ENCODE results near the gene OR52N1. TPM values are rescaled to one million over a fixed set of nuclear protein-coding genes. Genes with fewer than 3 reads are reported as not detected.

Gene OR52N1
- total and polyA plus RNA-seq, 9 of the 15 experiments (the other 6 are each of a cell fraction or from before 2014, with no cell fraction given) = not detected

GRCh38 chr11:5737091-5737490 is 54.0 kb downstream of the OR52N1 start:
- no peaks in the 10 kb centered on the region for H3K79me2 ChIP-seq (ENCODE audit: control insufficient read depth, insufficient read depth, low read length)
- BruUV-seq (replicated peaks) = no TSS peak
- H3K27ac ChIP-seq (ENCODE audit: extremely low read depth, low read depth, low read length) = no peak overlapping the region
- TF ChIP-seq NR0B1 (IDR thresholded peaks at IDR 0.05; ENCODE audit: partially characterized antibody) (no peak), TBP (optimal IDR thresholded peaks at IDR 0.05; ENCODE audit: low read depth, low read length) (no peak), KDM4B (IDR thresholded peaks at IDR 0.05; ENCODE audit: borderline replicate concordance in 2 of 2, low read depth in 1 of 2) (no peak), YY1 (IDR thresholded peaks at IDR 0.05; ENCODE audit: borderline replicate concordance in 1 of 3, control insufficient read depth in 1 of 3, extremely low read depth in 1 of 3, insufficient read depth in 3 of 3, insufficient read length in 1 of 3, insufficient replicate concordance in 2 of 3, low read depth in 1 of 3, low read length in 2 of 3) (no peak)
- TF ChIP-seq, protein P1, sequence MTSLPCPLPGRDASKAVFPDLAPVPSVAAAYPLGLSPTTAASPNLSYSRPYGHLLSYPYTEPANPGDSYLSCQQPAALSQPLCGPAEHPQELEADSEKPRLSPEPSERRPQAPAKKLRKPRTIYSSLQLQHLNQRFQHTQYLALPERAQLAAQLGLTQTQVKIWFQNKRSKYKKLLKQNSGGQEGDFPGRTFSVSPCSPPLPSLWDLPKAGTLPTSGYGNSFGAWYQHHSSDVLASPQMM (CRISPR knock-in tag; IDR thresholded peaks at IDR 0.05) = no peak
- no peak overlapping the region for H3K9ac ChIP-seq (ENCODE audit: insufficient read depth in 1 of 2, low read depth in 2 of 2, low read length in 2 of 2)
- intact Hi-C loops (cut with micrococcal nuclease) (no loop called here), in situ Hi-C loops (cut with MboI) (no loop called here)
- no peak overlapping the region for H3K4me2 ChIP-seq (ENCODE audit: insufficient read depth, low read length)
- DNase-seq (ENCODE audit: extremely low read depth in 1 of 4, low spot score in 3 of 4) (no peak), FAIRE-seq (no peak), ATAC-seq (no peak)
- no peaks in the 10 kb centered on the region for H3K36me3 ChIP-seq (ENCODE audit: control insufficient read depth, insufficient read depth, low read length)
- ChIA-PET POLR2A (no interaction called here), CTCF (ENCODE audit: low intra/inter-chr PET ratio) (no interaction called here)
- peaks cover 4% of the 10 kb centered on the region; the same call in 1 of the 2 replicates for H3K9me3 ChIP-seq (replicated peaks; ENCODE audit: control insufficient read depth, insufficient read depth, low read depth, low read length)
- H4K20me1 ChIP-seq (replicated peaks; ENCODE audit: control insufficient read depth, insufficient read depth, low read length) = no peaks in the 10 kb centered on the region
- no peak overlapping the region for H3K4me3 ChIP-seq
- H3K27me3 ChIP-seq (ENCODE audit: control insufficient read depth in 2 of 2, insufficient read depth in 2 of 2, low read length in 2 of 2) = peaks cover 0 to 2% of the 10 kb centered on the region in 2 experiments; a peak in 2 of 5 replicates
- H2AFZ ChIP-seq (ENCODE audit: low read depth, low read length) = no peak overlapping the region
- H3K4me1 ChIP-seq (replicated peaks in 1 of 2; ENCODE audit: control insufficient read depth in 2 of 2, insufficient read depth in 2 of 2, low read length in 2 of 2) = no peaks in the 10 kb centered on the region
- no peaks in the 10 kb centered on the region for H3K9me1 ChIP-seq (ENCODE audit: control insufficient read depth, insufficient read depth, low read length)

Other genes with a start within 250 kb of the OR52N1 start
Only the 7 nearest of the 19 such genes appear.
- not detected in 2 replicates for gene OR56B1, start 54.8 kb downstream of the OR52N1 start, total RNA-seq (2014; rRNA removed)
- not detected in 2 replicates for gene OR56B1, start 54.8 kb downstream of the OR52N1 start, total RNA-seq (2014; rRNA removed; fragmentation: Illumina TruSeq; extraction: Trizol)
- not detected in 2 replicates for gene OR56B1, start 54.8 kb downstream of the OR52N1 start, total RNA-seq (2015; rRNA removed; fragmentation: Illumina TruSeq; extraction: Trizol)
- not detected in 2 replicates for gene OR56B1, start 54.8 kb downstream of the OR52N1 start, total RNA-seq (2021)
- gene OR56B1, start 54.8 kb downstream of the OR52N1 start, polyA plus RNA-seq (2011; rRNA removed) = not detected in 2 replicates
- gene OR56B1, start 54.8 kb downstream of the OR52N1 start, polyA plus RNA-seq (2014; fragmentation: Illumina TruSeq; extraction: Trizol) = not detected in 2 replicates
- not detected for gene OR56B1, start 54.8 kb downstream of the OR52N1 start, polyA plus RNA-seq (2014; fragmentation: Nextera tagmentation; extraction: Ambion mirVana)
- not detected in 2 replicates for gene OR56B1, start 54.8 kb downstream of the OR52N1 start, polyA plus RNA-seq (2014; rRNA removed)
- gene OR52N4, start 37.0 kb downstream of the OR52N1 start, total RNA-seq (2014; rRNA removed) = not detected in 2 replicates
- gene OR52N4, start 37.0 kb downstream of the OR52N1 start, total RNA-seq (2014; rRNA removed; fragmentation: Illumina TruSeq; extraction: Trizol) = not detected in 2 replicates
- gene OR52N4, start 37.0 kb downstream of the OR52N1 start, total RNA-seq (2015; rRNA removed; fragmentation: Illumina TruSeq; extraction: Trizol) = not detected in 2 replicates
- gene OR52N4, start 37.0 kb downstream of the OR52N1 start, total RNA-seq (2021) = not detected in 2 replicates
- not detected in 2 replicates for gene OR52N4, start 37.0 kb downstream of the OR52N1 start, polyA plus RNA-seq (2011; rRNA removed)
- not detected in 2 replicates for gene OR52N4, start 37.0 kb downstream of the OR52N1 start, polyA plus RNA-seq (2014; fragmentation: Illumina TruSeq; extraction: Trizol)
- gene OR52N4, start 37.0 kb downstream of the OR52N1 start, polyA plus RNA-seq (2014; fragmentation: Nextera tagmentation; extraction: Ambion mirVana) = not detected
- not detected in 2 replicates for gene OR52N4, start 37.0 kb downstream of the OR52N1 start, polyA plus RNA-seq (2014; rRNA removed)
- 0.04 TPM in 1 of 2 replicates, not detected in the other for gene OR52N5, start 7.9 kb downstream of the OR52N1 start, total RNA-seq (2014; rRNA removed)
- gene OR52N5, start 7.9 kb downstream of the OR52N1 start, total RNA-seq (2014; rRNA removed; fragmentation: Illumina TruSeq; extraction: Trizol) = not detected in 2 replicates
- gene OR52N5, start 7.9 kb downstream of the OR52N1 start, total RNA-seq (2015; rRNA removed; fragmentation: Illumina TruSeq; extraction: Trizol) = not detected in 2 replicates
- gene OR52N5, start 7.9 kb downstream of the OR52N1 start, total RNA-seq (2021) = not detected in 2 replicates
- gene OR52N5, start 7.9 kb downstream of the OR52N1 start, polyA plus RNA-seq (2011; rRNA removed) = not detected in 2 replicates
- not detected in 2 replicates for gene OR52N5, start 7.9 kb downstream of the OR52N1 start, polyA plus RNA-seq (2014; fragmentation: Illumina TruSeq; extraction: Trizol)
- not detected for gene OR52N5, start 7.9 kb downstream of the OR52N1 start, polyA plus RNA-seq (2014; fragmentation: Nextera tagmentation; extraction: Ambion mirVana)
- gene OR52N5, start 7.9 kb downstream of the OR52N1 start, polyA plus RNA-seq (2014; rRNA removed) = not detected in 2 replicates
- not detected in 2 replicates for gene OR52N2, start 17.7 kb upstream of the OR52N1 start, total RNA-seq (2014; rRNA removed)
- gene OR52N2, start 17.7 kb upstream of the OR52N1 start, total RNA-seq (2014; rRNA removed; fragmentation: Illumina TruSeq; extraction: Trizol) = not detected in 2 replicates
- not detected in 2 replicates for gene OR52N2, start 17.7 kb upstream of the OR52N1 start, total RNA-seq (2015; rRNA removed; fragmentation: Illumina TruSeq; extraction: Trizol)
- gene OR52N2, start 17.7 kb upstream of the OR52N1 start, total RNA-seq (2021) = not detected in 2 replicates
- gene OR52N2, start 17.7 kb upstream of the OR52N1 start, polyA plus RNA-seq (2011; rRNA removed) = not detected in 2 replicates
- not detected in 2 replicates for gene OR52N2, start 17.7 kb upstream of the OR52N1 start, polyA plus RNA-seq (2014; fragmentation: Illumina TruSeq; extraction: Trizol)
- not detected for gene OR52N2, start 17.7 kb upstream of the OR52N1 start, polyA plus RNA-seq (2014; fragmentation: Nextera tagmentation; extraction: Ambion mirVana)
- not detected in 2 replicates for gene OR52N2, start 17.7 kb upstream of the OR52N1 start, polyA plus RNA-seq (2014; rRNA removed)
- gene OR52E6, start 50.6 kb upstream of the OR52N1 start, total RNA-seq (2014; rRNA removed) = not detected in 2 replicates
- gene OR52E6, start 50.6 kb upstream of the OR52N1 start, total RNA-seq (2014; rRNA removed; fragmentation: Illumina TruSeq; extraction: Trizol) = not detected in 2 replicates
- not detected in 2 replicates for gene OR52E6, start 50.6 kb upstream of the OR52N1 start, total RNA-seq (2015; rRNA removed; fragmentation: Illumina TruSeq; extraction: Trizol)
- not detected in 2 replicates for gene OR52E6, start 50.6 kb upstream of the OR52N1 start, total RNA-seq (2021)
- gene OR52E6, start 50.6 kb upstream of the OR52N1 start, polyA plus RNA-seq (2011; rRNA removed) = not detected in 2 replicates
- gene OR52E6, start 50.6 kb upstream of the OR52N1 start, polyA plus RNA-seq (2014; fragmentation: Illumina TruSeq; extraction: Trizol) = not detected in 2 replicates
- gene OR52E6, start 50.6 kb upstream of the OR52N1 start, polyA plus RNA-seq (2014; fragmentation: Nextera tagmentation; extraction: Ambion mirVana) = not detected
- not detected in 2 replicates for gene OR52E6, start 50.6 kb upstream of the OR52N1 start, polyA plus RNA-seq (2014; rRNA removed)
- gene OR52E8, start 66.4 kb upstream of the OR52N1 start, total RNA-seq (2014; rRNA removed) = not detected in 2 replicates
- not detected in 2 replicates for gene OR52E8, start 66.4 kb upstream of the OR52N1 start, total RNA-seq (2014; rRNA removed; fragmentation: Illumina TruSeq; extraction: Trizol)
- gene OR52E8, start 66.4 kb upstream of the OR52N1 start, total RNA-seq (2015; rRNA removed; fragmentation: Illumina TruSeq; extraction: Trizol) = not detected in 2 replicates
- gene OR52E8, start 66.4 kb upstream of the OR52N1 start, total RNA-seq (2021) = not detected in 2 replicates
- not detected in 2 replicates for gene OR52E8, start 66.4 kb upstream of the OR52N1 start, polyA plus RNA-seq (2011; rRNA removed)
- not detected in 2 replicates for gene OR52E8, start 66.4 kb upstream of the OR52N1 start, polyA plus RNA-seq (2014; fragmentation: Illumina TruSeq; extraction: Trizol)
- gene OR52E8, start 66.4 kb upstream of the OR52N1 start, polyA plus RNA-seq (2014; fragmentation: Nextera tagmentation; extraction: Ambion mirVana) = not detected
- gene OR52E8, start 66.4 kb upstream of the OR52N1 start, polyA plus RNA-seq (2014; rRNA removed) = not detected in 2 replicates
- not detected in 2 replicates for gene OR52E4, start 89.4 kb upstream of the OR52N1 start, total RNA-seq (2014; rRNA removed)
- gene OR52E4, start 89.4 kb upstream of the OR52N1 start, total RNA-seq (2014; rRNA removed; fragmentation: Illumina TruSeq; extraction: Trizol) = not detected in 2 replicates
- gene OR52E4, start 89.4 kb upstream of the OR52N1 start, total RNA-seq (2015; rRNA removed; fragmentation: Illumina TruSeq; extraction: Trizol) = not detected in 2 replicates
- not detected in 2 replicates for gene OR52E4, start 89.4 kb upstream of the OR52N1 start, total RNA-seq (2021)
- gene OR52E4, start 89.4 kb upstream of the OR52N1 start, polyA plus RNA-seq (2011; rRNA removed) = not detected in 2 replicates
- not detected in 2 replicates for gene OR52E4, start 89.4 kb upstream of the OR52N1 start, polyA plus RNA-seq (2014; fragmentation: Illumina TruSeq; extraction: Trizol)
- not detected for gene OR52E4, start 89.4 kb upstream of the OR52N1 start, polyA plus RNA-seq (2014; fragmentation: Nextera tagmentation; extraction: Ambion mirVana)
- not detected in 2 replicates for gene OR52E4, start 89.4 kb upstream of the OR52N1 start, polyA plus RNA-seq (2014; rRNA removed)